Hepatocyte (in vitro differentiated cells): ENCODE data around the gene MKI67.

Experiments used
- EZH2 ChIP-seq: fragments of 200-600 bp; sonication (generic); IDR thresholded peaks from 2 replicates; pipeline ENCODE4 v1.6.1; 2016; ENCODE audit warnings: antibody characterized with exemption, mild to moderate bottlenecking, borderline replicate concordance
- TF ChIP-seq, protein P1 (sequence below): fragments of 200-600 bp; sonication (generic); IDR thresholded peaks from 2 replicates; pipeline ENCODE4 v1.5.1; 2016; ENCODE audit warnings: antibody characterized with exemption, mild to moderate bottlenecking; ENCODE audit not compliant: poor library complexity

DNA sequence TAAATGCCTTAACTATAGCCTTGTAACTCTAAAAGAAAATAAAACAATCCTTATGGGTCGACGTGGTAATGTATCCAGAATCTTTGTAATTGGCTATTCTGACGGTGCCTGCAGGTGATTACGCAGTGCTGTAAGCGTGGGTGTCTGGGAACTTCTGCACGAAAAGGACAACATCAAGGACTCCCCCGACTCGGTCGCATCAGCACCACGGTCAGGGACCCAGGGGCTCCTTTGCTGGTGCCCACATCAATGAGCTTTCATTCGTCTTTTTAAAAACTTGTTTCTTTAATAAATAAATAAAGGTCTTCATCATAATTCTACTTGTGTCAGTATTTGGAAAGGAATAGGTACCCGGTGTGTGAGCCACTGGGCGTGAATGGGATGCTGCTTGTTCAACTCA lies 13.2 kb downstream of the MKI67 start:
- TF ChIP-seq, protein P1, sequence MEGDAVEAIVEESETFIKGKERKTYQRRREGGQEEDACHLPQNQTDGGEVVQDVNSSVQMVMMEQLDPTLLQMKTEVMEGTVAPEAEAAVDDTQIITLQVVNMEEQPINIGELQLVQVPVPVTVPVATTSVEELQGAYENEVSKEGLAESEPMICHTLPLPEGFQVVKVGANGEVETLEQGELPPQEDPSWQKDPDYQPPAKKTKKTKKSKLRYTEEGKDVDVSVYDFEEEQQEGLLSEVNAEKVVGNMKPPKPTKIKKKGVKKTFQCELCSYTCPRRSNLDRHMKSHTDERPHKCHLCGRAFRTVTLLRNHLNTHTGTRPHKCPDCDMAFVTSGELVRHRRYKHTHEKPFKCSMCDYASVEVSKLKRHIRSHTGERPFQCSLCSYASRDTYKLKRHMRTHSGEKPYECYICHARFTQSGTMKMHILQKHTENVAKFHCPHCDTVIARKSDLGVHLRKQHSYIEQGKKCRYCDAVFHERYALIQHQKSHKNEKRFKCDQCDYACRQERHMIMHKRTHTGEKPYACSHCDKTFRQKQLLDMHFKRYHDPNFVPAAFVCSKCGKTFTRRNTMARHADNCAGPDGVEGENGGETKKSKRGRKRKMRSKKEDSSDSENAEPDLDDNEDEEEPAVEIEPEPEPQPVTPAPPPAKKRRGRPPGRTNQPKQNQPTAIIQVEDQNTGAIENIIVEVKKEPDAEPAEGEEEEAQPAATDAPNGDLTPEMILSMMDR: no peak
- no peak for TF ChIP-seq EZH2
